Stimulated activated CD8-positive, alpha-beta memory T cell treated with anti-CD3 and anti-CD28 coated beads, Interleukin-2, amount 100 ng/mL, for 1 hour (primary cell): Measurements from ENCODE around the gene MIS12.

Experiments
- DNase-seq, 2 donors: peaks; one replicate each; pipeline ENCODE4 v3.0.0-alpha.2; 2020; ENCODE audit warnings: low read depth in 2 of 2

Gene MIS12

GRCh38 chr17:5533486-5534315 is 47.3 kb downstream of the MIS12 start:
- DNase-seq, result no peak

DNA sequence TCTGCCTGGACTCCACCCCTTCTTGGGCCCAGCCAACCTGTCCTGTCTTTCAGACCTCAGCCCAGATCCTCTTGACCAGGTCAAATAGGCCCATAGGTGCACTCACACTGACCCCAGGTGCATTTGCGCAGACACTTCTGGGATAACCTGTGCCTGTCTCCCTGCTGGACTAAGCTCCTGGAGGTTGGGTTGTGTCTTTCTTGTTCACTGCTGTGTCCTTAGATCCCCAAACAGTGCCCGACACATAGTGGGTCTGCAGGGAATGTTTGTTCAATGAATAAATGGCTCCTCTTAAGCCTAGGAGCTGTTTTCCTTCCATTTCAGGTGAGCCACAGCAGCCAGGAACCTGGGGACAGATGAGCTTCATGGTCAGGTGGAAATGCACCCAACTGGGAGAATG is 49.1 kb downstream of the MIS12 start:
- DNase-seq, result no peak

DNA sequence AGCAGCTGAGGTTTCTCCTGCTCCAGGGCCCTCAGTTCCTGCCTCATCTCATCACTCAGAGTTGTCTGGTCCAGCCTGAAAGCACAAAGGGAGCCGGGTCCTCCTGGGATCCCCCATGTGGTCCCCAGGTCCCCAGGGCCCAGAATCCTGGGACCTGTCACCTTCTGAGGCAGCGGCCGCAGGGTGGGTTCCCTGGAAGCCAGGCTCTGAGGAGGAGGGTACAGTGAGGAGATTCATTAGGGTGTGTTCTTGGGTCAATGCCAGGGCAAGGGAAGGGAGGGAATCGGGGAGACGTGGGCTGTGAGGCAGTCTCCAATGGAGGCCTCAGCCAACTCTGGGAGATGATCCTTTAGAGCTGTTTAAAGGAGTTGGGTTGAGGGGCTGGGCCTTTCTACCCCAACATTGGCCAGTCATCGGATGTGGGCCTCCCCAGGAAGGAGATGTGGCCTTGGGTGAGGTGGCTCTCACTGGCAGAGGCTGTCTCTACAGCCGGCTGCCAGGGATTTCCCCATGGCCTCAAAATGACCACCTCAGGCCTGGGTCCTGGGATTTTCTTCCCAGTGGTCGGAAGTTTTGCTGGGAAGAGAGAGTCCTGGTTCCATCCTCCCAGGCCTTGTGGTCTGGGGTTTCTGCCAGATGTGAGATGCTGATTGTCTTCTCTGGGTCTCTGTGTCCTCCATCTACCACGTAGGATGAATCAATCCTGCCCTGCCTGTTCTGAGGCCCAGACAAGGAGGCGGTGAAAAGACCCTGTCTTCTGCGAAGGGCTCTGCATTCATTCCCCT is 50.7 kb downstream of the MIS12 start:
- DNase-seq, result no peak

GRCh38 chr17:5539286-5539685 is 52.9 kb downstream of the MIS12 start:
- no peak for DNase-seq

GRCh38 chr17:5540321-5540720 is 54.0 kb downstream of the MIS12 start:
- DNase-seq, result no peak
